Keratinocyte (primary cell): ENCODE data around the gene CDYL2. TPM values are rescaled to one million over a fixed set of nuclear protein-coding genes. Genes with fewer than 3 reads are reported as not detected.

Source experiments
- DNase-seq: peaks from one replicate; pipeline ENCODE4 v3.0.0-alpha.2; 2011; ENCODE audit warnings: low read depth, missing footprints, low spot score
- FAIRE-seq: peaks from 2 replicates; lab custom pipeline; 2011; peaks lifted over from hg19 to GRCh38; lab: Jason Lieb, UNC
- H2AFZ ChIP-seq: 2 replicates; pipeline ENCODE4 v1.6.0; 2012; ENCODE audit warnings: low read length, control low read depth, inconsistent platforms; ENCODE audit not compliant: control insufficient read depth
- H3K27ac ChIP-seq: 2 replicates; pipeline ENCODE4 v1.5.1; 2011; ENCODE audit warnings: low read length; ENCODE audit not compliant: control insufficient read depth, insufficient read depth
- H3K27me3 ChIP-seq: 3 replicates; pipeline ENCODE4 v1.6.0; 2011; ENCODE audit warnings: low read length; ENCODE audit not compliant: control insufficient read depth, insufficient read depth; ENCODE audit errors: extremely low read depth
- H3K36me3 ChIP-seq, 2 experiments: 2 replicates in 1 of 2; 3 replicates in 1 of 2; pipeline ENCODE4 v1.5.1; 2011; ENCODE audit warnings: low read length in 2 of 2, mild to moderate bottlenecking in 1 of 2; ENCODE audit not compliant: control insufficient read depth in 2 of 2, insufficient read depth in 2 of 2; ENCODE audit errors: extremely low read depth in 1 of 2
- H3K4me1 ChIP-seq: 3 replicates; pipeline ENCODE4 v1.5.1; 2011; ENCODE audit warnings: low read length; ENCODE audit not compliant: control insufficient read depth, insufficient read depth; ENCODE audit errors: extremely low read depth
- H3K4me2 ChIP-seq: 3 replicates; pipeline ENCODE4 v1.6.0; 2011; ENCODE audit warnings: low read depth, low read length; ENCODE audit not compliant: control insufficient read depth, insufficient read depth; ENCODE audit errors: extremely low read depth
- H3K4me3 ChIP-seq, 3 experiments: fragments of 200-600 bp in 1 of 3; sonication (generic) in 1 of 3; 2 replicates in 2 of 3; 3 replicates in 1 of 3; pipeline ENCODE4 v1.5.1; 2011 to 2016; ENCODE audit warnings: low read length in 3 of 3, mild to moderate bottlenecking in 3 of 3, control low read depth in 2 of 3, inconsistent platforms in 1 of 3, low read depth in 1 of 3, mixed read lengths in 1 of 3, mixed run types in 1 of 3, moderate library complexity in 1 of 3; ENCODE audit not compliant: control insufficient read depth in 2 of 3, insufficient read depth in 2 of 3; ENCODE audit errors: extremely low read depth in 1 of 3
- H3K79me2 ChIP-seq: 2 replicates; pipeline ENCODE4 v1.6.0; 2012; ENCODE audit warnings: low read length; ENCODE audit not compliant: control insufficient read depth, insufficient read depth
- H3K9ac ChIP-seq: 3 replicates; pipeline ENCODE4 v1.6.0; 2011; ENCODE audit warnings: low read length; ENCODE audit not compliant: control insufficient read depth, insufficient read depth; ENCODE audit errors: extremely low read depth
- H3K9me1 ChIP-seq: 3 replicates; pipeline ENCODE4 v1.6.0; 2011; ENCODE audit warnings: low read length; ENCODE audit not compliant: control insufficient read depth, insufficient read depth; ENCODE audit errors: extremely low read depth
- H3K9me3 ChIP-seq: 2 replicates; pipeline ENCODE4 v1.5.1; 2012; ENCODE audit warnings: low read depth, low read length; ENCODE audit not compliant: control insufficient read depth
- H4K20me1 ChIP-seq: 3 replicates; pipeline ENCODE4 v1.6.0; 2011; ENCODE audit warnings: low read length; ENCODE audit not compliant: control insufficient read depth, insufficient read depth; ENCODE audit errors: extremely low read depth
- CTCF ChIP-seq, 3 experiments: IDR thresholded peaks in 1 of 3; conservative IDR thresholded peaks in 1 of 3; optimal IDR thresholded peaks in 1 of 3; 2 replicates in 2 of 3; 3 replicates in 1 of 3; pipeline versions ENCODE3 to v1.5.1; 2011; ENCODE audit warnings: low read length in 3 of 3, mild to moderate bottlenecking in 3 of 3, moderate library complexity in 2 of 3, control low read depth in 1 of 3, inconsistent platforms in 1 of 3; ENCODE audit not compliant: insufficient read depth in 2 of 3; ENCODE audit errors: extremely low read depth in 1 of 3
- EZH2 ChIP-seq: IDR thresholded peaks from one replicate; pipeline ENCODE4 v1.6.1; 2012; ENCODE audit warnings: inconsistent platforms, mild to moderate bottlenecking, low read length, moderate library complexity
- dilution Hi-C: fragments of 300-500 bp; cut with MboI; formaldehyde crosslinking; loops from one replicate; pipeline ENCODE4 v1.7.0; 2020; ENCODE audit warnings: low sequenced_read_pairs; ENCODE audit not compliant: extremely low pct_ligation_motif_present
- polyA plus RNA-seq, 5 experiments: library from polyadenylated mRNA; depleted of rRNA in 3 of 5; stranded (reverse) in 3 of 5; stranded (forward) in 1 of 5; unstranded in 1 of 5; fragments of >200 nt; gene quantifications; 1 replicate in 1 of 5; 2 replicates in 3 of 5; 3 replicates in 1 of 5; pipeline versions ENCODE4 v1.2.1 to v1.2.3, GENCODE V29; 2011 to 2012; ENCODE audit warnings: missing spikeins in 2 of 5, low read depth in 1 of 5, low replicate concordance in 1 of 5

The CDYL2 gene
- polyA plus RNA-seq, 1 donor (not counting 4 experiments of a cell fraction or from before 2014, with no cell fraction given): 2.0 TPM

DNA sequence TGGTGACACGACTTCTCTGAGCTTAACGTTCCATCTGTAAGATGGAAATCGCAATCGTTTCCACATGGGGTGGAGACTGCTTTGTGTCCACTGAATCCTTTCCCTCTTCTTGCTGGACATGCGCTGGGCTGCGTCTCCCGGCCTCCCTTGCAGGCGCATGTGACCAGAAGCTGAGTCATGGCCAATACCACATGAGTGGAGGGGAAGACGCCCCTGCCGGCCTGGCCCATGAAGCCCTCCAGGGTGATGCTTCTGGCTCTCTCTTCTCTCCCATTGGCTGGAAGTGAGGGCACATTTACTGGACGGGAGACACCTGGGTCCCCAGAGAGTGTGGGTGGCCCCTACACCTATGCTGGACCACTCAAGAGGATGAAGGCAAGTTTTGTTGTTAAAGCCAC is 192.5 kb downstream of the CDYL2 start:
- Histone ChIP-seq H3K4me1 (peaks cover 11% of the 10 kb centered on the region), H4K20me1 (no peaks in the 10 kb centered on the region), H3K9me3 (peaks cover 2% of the 10 kb centered on the region), H3K36me3 (peaks cover 5 to 10% of the 10 kb centered on the region in 2 experiments), H3K9me1 (no peaks in the 10 kb centered on the region), H3K27me3 (no peaks in the 10 kb centered on the region), H3K4me2 (no peak overlapping the region), H2AFZ (no peak overlapping the region), H3K79me2 (no peaks in the 10 kb centered on the region), H3K4me3 (no peak overlapping the region), H3K27ac (no peak overlapping the region), H3K9ac (no peak overlapping the region)
- dilution Hi-C loops: no loop called here
- DNase-seq (no peak), FAIRE-seq (no peak)
- no peak for TF ChIP-seq EZH2
- no peak for TF ChIP-seq CTCF (optimal IDR thresholded peaks at IDR 0.05 in 1 of 3, IDR thresholded peaks at IDR 0.05 in 1 of 3, conservative IDR thresholded peaks at IDR 0.05 in 1 of 3; ENCODE audit: extremely low read depth in 1 of 3, insufficient read depth in 2 of 3, low read length in 3 of 3)

DNA sequence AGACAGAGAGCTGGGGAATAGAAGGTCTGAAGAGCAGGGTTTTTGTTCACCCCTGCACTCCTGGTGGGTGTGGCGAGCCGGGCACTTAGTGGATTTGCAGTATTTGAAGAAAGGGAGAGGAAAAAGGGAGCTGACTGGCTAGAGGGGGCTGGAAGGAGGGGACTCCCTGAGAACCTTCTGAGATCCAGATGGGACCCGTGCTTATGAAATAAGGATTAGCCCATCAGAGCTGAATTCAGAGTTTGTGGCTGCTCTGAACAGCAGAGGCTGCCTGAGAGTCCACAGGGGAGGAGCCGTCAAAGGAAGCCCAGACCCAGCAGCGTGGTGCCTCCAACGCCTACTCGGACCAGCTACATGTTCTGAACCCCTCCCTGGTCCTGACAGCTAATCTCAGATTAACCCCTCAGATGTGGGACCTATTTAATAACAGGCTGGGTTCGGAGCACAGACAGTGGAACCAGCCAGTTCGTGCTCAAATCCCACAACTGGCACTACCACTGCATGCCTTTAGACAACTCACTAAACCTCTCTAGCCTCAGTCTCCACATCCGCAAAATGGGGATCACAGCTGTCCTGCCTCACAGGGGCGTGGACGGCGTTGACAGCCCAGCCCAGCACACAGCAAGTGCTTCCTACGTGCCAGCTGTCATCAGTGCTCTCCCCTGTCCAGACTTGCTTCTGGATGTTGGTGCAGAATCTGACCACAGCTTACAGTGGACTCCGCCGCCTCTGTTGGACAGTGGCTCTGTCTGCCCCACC is 193.0 kb downstream of the CDYL2 start:
- no peak overlapping the region for H3K27ac ChIP-seq
- H4K20me1 ChIP-seq: no peaks in the 10 kb centered on the region
- FAIRE-seq (no peak), DNase-seq (no peak)
- H3K4me2 ChIP-seq: no peak overlapping the region
- H3K4me3 ChIP-seq: no peak overlapping the region
- H2AFZ ChIP-seq: no peak overlapping the region
- H3K36me3 ChIP-seq: peaks cover 5 to 10% of the 10 kb centered on the region in 2 experiments
- no peaks in the 10 kb centered on the region for H3K27me3 ChIP-seq
- dilution Hi-C loops: no loop called here
- H3K9ac ChIP-seq: no peak overlapping the region
- peaks cover 2% of the 10 kb centered on the region for H3K9me3 ChIP-seq
- no peaks in the 10 kb centered on the region for H3K9me1 ChIP-seq
- peaks cover 11% of the 10 kb centered on the region for H3K4me1 ChIP-seq
- no peaks in the 10 kb centered on the region for H3K79me2 ChIP-seq
- TF ChIP-seq CTCF (optimal IDR thresholded peaks at IDR 0.05 in 1 of 3, IDR thresholded peaks at IDR 0.05 in 1 of 3, conservative IDR thresholded peaks at IDR 0.05 in 1 of 3; ENCODE audit: extremely low read depth in 1 of 3, insufficient read depth in 2 of 3, low read length in 3 of 3) (no peak), EZH2 (no peak)
